Astrocyte (in vitro differentiated cells and primary cell): Measurements from ENCODE around the gene CCDC9. TPM values are rescaled to one million over a fixed set of nuclear protein-coding genes. Genes with fewer than 3 reads are reported as not detected.
"Not testable (repeated sequence)": the region's sequence is repeated elsewhere in the genome, so short reads cannot be mapped to it uniquely, and the experiment has no call there.

Experiments
- DNase-seq: peaks from one replicate; pipeline ENCODE4 v3.0.0-alpha.2; 2010; ENCODE audit warnings: low read depth
- FAIRE-seq: peaks from 2 replicates; lab custom pipeline; 2011; peaks lifted over from hg19 to GRCh38; lab: Jason Lieb, UNC
- H2AFZ ChIP-seq: 2 replicates; pipeline ENCODE4 v1.6.0; 2012; ENCODE audit warnings: low read depth, low read length, inconsistent platforms
- H3K27ac ChIP-seq: 2 replicates; pipeline ENCODE4 v1.5.1; 2011; ENCODE audit warnings: low read depth, low read length, inconsistent platforms
- H3K27me3 ChIP-seq: 2 replicates; pipeline ENCODE4 v1.6.0; 2011; ENCODE audit warnings: low read length, inconsistent platforms; ENCODE audit not compliant: insufficient read depth
- H3K36me3 ChIP-seq: 2 replicates; pipeline ENCODE4 v1.5.1; 2011; ENCODE audit warnings: low read length, inconsistent platforms; ENCODE audit not compliant: insufficient read depth
- H3K4me1 ChIP-seq: 2 replicates; pipeline ENCODE4 v1.5.1; 2011; ENCODE audit warnings: low read length, inconsistent platforms; ENCODE audit not compliant: insufficient read depth
- H3K4me2 ChIP-seq: 2 replicates; pipeline ENCODE4 v1.6.0; 2012; ENCODE audit warnings: low read length, inconsistent platforms
- H3K4me3 ChIP-seq: 2 replicates; pipeline ENCODE4 v1.5.1; 2011; ENCODE audit warnings: low read depth, mild to moderate bottlenecking, low read length, inconsistent platforms; ENCODE audit not compliant: insufficient read depth
- H3K79me2 ChIP-seq: 2 replicates; pipeline ENCODE4 v1.6.0; 2012; ENCODE audit warnings: mild to moderate bottlenecking, low read length, inconsistent platforms; ENCODE audit not compliant: insufficient read depth
- H3K9ac ChIP-seq: 2 replicates; pipeline ENCODE4 v1.6.0; 2012; ENCODE audit warnings: mild to moderate bottlenecking, low read length, inconsistent platforms
- H3K9me3 ChIP-seq: 2 replicates; pipeline ENCODE4 v1.5.1; 2012; ENCODE audit warnings: low read depth, mild to moderate bottlenecking, low read length, inconsistent platforms; ENCODE audit not compliant: insufficient read depth
- H4K20me1 ChIP-seq: 2 replicates; pipeline ENCODE4 v1.6.0; 2012; ENCODE audit warnings: low read length, inconsistent platforms; ENCODE audit not compliant: insufficient read depth
- H3K27ac Mint-ChIP-seq: one replicate; pipeline ENCODE4 v1.8.0; 2021; ENCODE audit warnings: mild to moderate bottlenecking, mixed read lengths; ENCODE audit not compliant: unreplicated experiment
- H3K27me3 Mint-ChIP-seq: one replicate; pipeline ENCODE4 v1.8.0; 2021; ENCODE audit warnings: low read depth, mixed read lengths; ENCODE audit not compliant: unreplicated experiment
- H3K36me3 Mint-ChIP-seq: one replicate; pipeline ENCODE4 v1.8.0; 2021; ENCODE audit warnings: low read depth, mixed read lengths; ENCODE audit not compliant: unreplicated experiment
- H3K4me1 Mint-ChIP-seq: one replicate; pipeline ENCODE4 v1.8.0; 2021; ENCODE audit warnings: low read depth, mixed read lengths; ENCODE audit not compliant: unreplicated experiment
- H3K4me3 Mint-ChIP-seq: one replicate; pipeline ENCODE4 v1.8.0; 2021; ENCODE audit warnings: mild to moderate bottlenecking, moderate library complexity, mixed read lengths; ENCODE audit not compliant: unreplicated experiment
- H3K9me3 Mint-ChIP-seq: one replicate; pipeline ENCODE4 v1.8.0; 2021; ENCODE audit warnings: mild to moderate bottlenecking, mixed read lengths; ENCODE audit not compliant: unreplicated experiment
- EZH2 ChIP-seq: IDR thresholded peaks from 2 replicates; pipeline ENCODE4 v1.6.1; 2012; ENCODE audit warnings: mild to moderate bottlenecking, low read length, inconsistent platforms; ENCODE audit not compliant: insufficient read depth
- total RNA-seq: library from RNA; stranded (reverse); gene quantifications from 2 replicates; pipeline ENCODE4 v1.2.1, GENCODE V29; 2021
- TF ChIP-seq, protein P1 (sequence below): IDR thresholded peaks from 2 replicates; pipeline ENCODE4 v1.5.1; 2011; ENCODE audit warnings: low read depth, mild to moderate bottlenecking, inconsistent platforms, low read length, moderate library complexity; ENCODE audit not compliant: insufficient read depth

The CCDC9 gene
- total RNA-seq, 1 donor from 2014 or later: 44.6 TPM

DNA sequence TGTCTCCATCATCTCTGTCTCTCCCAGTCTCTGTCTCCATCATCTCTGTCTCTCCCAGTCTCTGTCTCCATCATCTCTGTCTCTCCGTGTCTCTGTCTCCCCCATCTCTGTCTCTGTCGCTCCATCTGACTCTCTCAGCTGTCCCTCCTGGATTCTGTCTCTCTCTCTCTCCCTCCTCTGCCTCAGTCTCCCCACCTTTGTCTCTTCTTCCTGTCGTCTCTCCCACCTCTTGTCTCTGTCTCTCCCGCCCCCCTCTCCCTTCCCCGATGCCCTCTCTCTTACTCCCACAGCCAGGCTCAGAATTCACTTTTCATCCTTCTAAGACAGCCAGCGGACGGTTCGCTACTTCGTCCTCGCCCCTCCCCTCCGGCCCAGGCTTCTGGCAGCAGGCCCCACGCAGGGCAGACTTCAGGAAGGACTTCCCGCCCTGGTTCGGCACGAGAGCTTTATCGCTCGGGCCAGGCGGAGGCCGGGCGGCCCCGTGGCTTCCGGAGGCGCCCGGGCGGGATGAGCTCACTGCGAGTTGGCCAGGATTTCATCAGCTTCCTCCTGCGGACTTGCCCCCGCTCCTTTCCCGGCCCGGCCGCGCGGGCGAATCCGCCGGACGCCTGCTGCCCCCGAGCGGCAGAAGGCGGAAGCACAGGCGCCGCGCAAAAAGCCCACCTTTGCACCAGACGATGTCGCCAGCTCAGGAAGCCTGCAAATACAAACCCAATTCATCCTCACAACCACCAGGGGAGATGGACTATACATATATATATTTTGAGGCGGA is 12.4 kb upstream of the CCDC9 start:
- Histone ChIP-seq H3K27ac (peak overlapping the region; percentile 79), H3K27me3 (no peaks in the 10 kb centered on the region), H3K79me2 (no peaks in the 10 kb centered on the region), H2AFZ (peak overlapping the region; percentile 54), H3K9ac (peak overlapping the region; percentile 86), H3K4me2 (peak overlapping the region; percentile 85), H4K20me1 (no peaks in the 10 kb centered on the region), H3K4me3 (peak overlapping the region; percentile 29), H3K4me1 (peaks cover 30% of the 10 kb centered on the region), H3K36me3 (no peaks in the 10 kb centered on the region), H3K9me3 (no peaks in the 10 kb centered on the region)
- H3K4me1 Mint-ChIP-seq: peaks cover 11% of the 10 kb centered on the region
- peak overlapping the region; percentile 74 for H3K4me3 Mint-ChIP-seq
- TF ChIP-seq, protein P1, sequence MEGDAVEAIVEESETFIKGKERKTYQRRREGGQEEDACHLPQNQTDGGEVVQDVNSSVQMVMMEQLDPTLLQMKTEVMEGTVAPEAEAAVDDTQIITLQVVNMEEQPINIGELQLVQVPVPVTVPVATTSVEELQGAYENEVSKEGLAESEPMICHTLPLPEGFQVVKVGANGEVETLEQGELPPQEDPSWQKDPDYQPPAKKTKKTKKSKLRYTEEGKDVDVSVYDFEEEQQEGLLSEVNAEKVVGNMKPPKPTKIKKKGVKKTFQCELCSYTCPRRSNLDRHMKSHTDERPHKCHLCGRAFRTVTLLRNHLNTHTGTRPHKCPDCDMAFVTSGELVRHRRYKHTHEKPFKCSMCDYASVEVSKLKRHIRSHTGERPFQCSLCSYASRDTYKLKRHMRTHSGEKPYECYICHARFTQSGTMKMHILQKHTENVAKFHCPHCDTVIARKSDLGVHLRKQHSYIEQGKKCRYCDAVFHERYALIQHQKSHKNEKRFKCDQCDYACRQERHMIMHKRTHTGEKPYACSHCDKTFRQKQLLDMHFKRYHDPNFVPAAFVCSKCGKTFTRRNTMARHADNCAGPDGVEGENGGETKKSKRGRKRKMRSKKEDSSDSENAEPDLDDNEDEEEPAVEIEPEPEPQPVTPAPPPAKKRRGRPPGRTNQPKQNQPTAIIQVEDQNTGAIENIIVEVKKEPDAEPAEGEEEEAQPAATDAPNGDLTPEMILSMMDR: peak; percentile 75
- TF ChIP-seq EZH2: no peak
- DNase-seq (peak; percentile 88), FAIRE-seq (no peak)
- peaks cover 1% of the 10 kb centered on the region for H3K36me3 Mint-ChIP-seq
- peak overlapping the region; percentile 97 for H3K27ac Mint-ChIP-seq
- H3K9me3 Mint-ChIP-seq: no peaks in the 10 kb centered on the region
- H3K27me3 Mint-ChIP-seq: no peaks in the 10 kb centered on the region

DNA sequence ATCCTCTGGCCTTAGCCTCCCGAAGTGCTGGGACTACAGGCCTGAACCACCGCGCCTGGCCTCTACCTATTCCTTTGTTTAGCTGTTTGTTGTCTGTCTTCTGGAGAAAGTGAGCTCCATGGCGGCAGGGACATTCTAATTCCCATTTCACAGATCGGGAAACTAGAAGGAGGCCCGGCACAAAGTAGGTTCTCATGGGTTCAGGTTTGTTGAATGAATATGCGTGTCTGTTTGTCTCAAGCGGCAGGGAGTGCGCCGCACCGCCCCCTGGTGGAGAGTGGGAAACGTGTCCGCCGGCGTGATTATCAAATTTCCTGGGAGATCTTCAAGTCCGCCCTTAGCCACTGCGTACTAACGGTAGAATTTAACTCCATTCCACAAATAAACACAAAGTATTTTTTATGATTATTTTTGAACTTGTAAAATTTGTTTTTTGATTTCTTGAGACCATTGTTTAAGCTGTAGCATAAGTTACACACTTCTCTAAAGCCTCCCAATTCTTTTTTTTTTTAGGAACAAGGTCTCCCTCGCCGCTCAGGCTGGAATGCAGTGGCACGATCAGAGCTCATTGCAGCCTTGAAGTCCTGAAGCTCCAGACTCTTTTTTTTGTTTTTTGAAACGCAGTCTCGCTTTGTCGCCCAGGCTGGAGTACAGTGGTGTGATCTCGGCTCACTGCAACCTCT is 8.9 kb upstream of the CCDC9 start:
- H3K4me1 ChIP-seq: peaks cover 14% of the 10 kb centered on the region
- H3K27me3 Mint-ChIP-seq: no peaks in the 10 kb centered on the region
- no peaks in the 10 kb centered on the region for H3K9me3 ChIP-seq
- peaks cover 1% of the 10 kb centered on the region for H3K36me3 Mint-ChIP-seq
- no peaks in the 10 kb centered on the region for H3K27me3 ChIP-seq
- no peak overlapping the region for H3K4me3 Mint-ChIP-seq
- H3K9ac ChIP-seq: no peak overlapping the region
- H3K4me2 ChIP-seq: no peak overlapping the region
- H3K27ac ChIP-seq: no peak overlapping the region
- H3K4me1 Mint-ChIP-seq: peaks cover 8% of the 10 kb centered on the region
- TF ChIP-seq, protein P1: peak; percentile 94
- TF ChIP-seq EZH2: no peak
- no peak overlapping the region for H3K4me3 ChIP-seq
- H3K79me2 ChIP-seq: no peaks in the 10 kb centered on the region
- H3K9me3 Mint-ChIP-seq: no peaks in the 10 kb centered on the region
- peak; percentile 33 for DNase-seq
- H3K36me3 ChIP-seq: no peaks in the 10 kb centered on the region
- H3K27ac Mint-ChIP-seq: peak overlapping the region; percentile 59
- no peaks in the 10 kb centered on the region for H4K20me1 ChIP-seq
- no peak for FAIRE-seq
- H2AFZ ChIP-seq: no peak overlapping the region

DNA sequence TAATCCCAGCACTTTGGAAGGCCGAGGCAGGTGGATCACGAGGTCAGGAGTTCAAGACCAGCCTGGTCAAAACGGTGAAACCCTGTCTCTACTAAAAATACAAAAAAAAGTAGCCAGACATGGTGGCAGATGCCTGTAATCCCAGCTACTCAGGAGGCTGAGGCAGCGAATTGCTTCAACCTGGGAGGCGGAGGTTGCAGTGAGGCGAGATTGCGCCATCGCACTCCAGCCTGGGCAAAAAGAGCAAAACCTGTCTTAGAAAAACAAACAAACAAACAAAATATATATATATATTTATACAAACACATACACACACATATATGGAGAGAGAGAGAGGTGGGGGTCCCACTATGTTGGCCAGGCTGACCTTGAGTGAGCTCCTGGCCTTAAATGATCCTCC is 3.3 kb upstream of the CCDC9 start:
- H3K4me3 ChIP-seq, DNase-seq, H3K9me3 ChIP-seq, H4K20me1 ChIP-seq, H3K9me3 Mint-ChIP-seq, H3K4me1 Mint-ChIP-seq, H3K27me3 Mint-ChIP-seq, H3K27me3 ChIP-seq, FAIRE-seq, H2AFZ ChIP-seq, H3K36me3 ChIP-seq, H3K36me3 Mint-ChIP-seq, H3K79me2 ChIP-seq: not testable (repeated sequence)
- peak overlapping the region; percentile 62 for H3K4me2 ChIP-seq
- H3K9ac ChIP-seq: peak overlapping the region; percentile 9
- H3K4me1 ChIP-seq: peaks cover 18% of the 10 kb centered on the region
- Mint-ChIP-seq H3K27ac (peak overlapping the region; percentile 86), H3K4me3 (peak overlapping the region; percentile 34)
- peak overlapping the region; percentile 58 for H3K27ac ChIP-seq
